ENCODE data around the gene NPIPA1.
"Not testable (repeated sequence)": the region's sequence is repeated elsewhere in the genome, so short reads cannot be mapped to it uniquely, and the experiment has no call there.

Gene NPIPA1

GRCh38 chr16:14978908-14979307 is 41.7 kb downstream of the NPIPA1 start:
- DNase-seq: not testable (repeated sequence)

- DNase-seq: not testable (repeated sequence)
Measured at GRCh38 chr16:14981234-14981633, 44.0 kb downstream of the NPIPA1 start.

GRCh38 chr16:14982521-14982920 is 45.3 kb downstream of the NPIPA1 start:
- DNase-seq: not testable (repeated sequence)

GRCh38 chr16:14988092-14988491 is 50.8 kb downstream of the NPIPA1 start:
- not testable (repeated sequence) for DNase-seq

GRCh38 chr16:14988661-14989191 is 51.5 kb downstream of the NPIPA1 start:
- not testable (repeated sequence) for DNase-seq

GRCh38 chr16:14989291-14990281 is 52.3 kb downstream of the NPIPA1 start:
- not testable (repeated sequence) for DNase-seq

GRCh38 chr16:14993277-14994151 is 56.3 kb downstream of the NPIPA1 start:
- DNase-seq: not testable (repeated sequence)

GRCh38 chr16:14996702-14997101 is 59.5 kb downstream of the NPIPA1 start:
- DNase-seq: not testable (repeated sequence)

- DNase-seq: not testable (repeated sequence)
Measured at GRCh38 chr16:14998300-14998699, 61.1 kb downstream of the NPIPA1 start.

GRCh38 chr16:14999845-15000244 is 62.6 kb downstream of the NPIPA1 start:
- not testable (repeated sequence) for DNase-seq

Measured in NCI-H1105 (cell line).